ENCODE results near the gene CD207. TPM values are rescaled to one million over a fixed set of nuclear protein-coding genes. Genes with fewer than 3 reads are reported as not detected.
"Not testable (repeated sequence)": the region's sequence is repeated elsewhere in the genome, so short reads cannot be mapped to it uniquely, and the experiment has no call there.

CD207 gene
- total RNA-seq, 2 donors from 2014 or later, result 0.23 TPM; not detected in 1

DNA sequence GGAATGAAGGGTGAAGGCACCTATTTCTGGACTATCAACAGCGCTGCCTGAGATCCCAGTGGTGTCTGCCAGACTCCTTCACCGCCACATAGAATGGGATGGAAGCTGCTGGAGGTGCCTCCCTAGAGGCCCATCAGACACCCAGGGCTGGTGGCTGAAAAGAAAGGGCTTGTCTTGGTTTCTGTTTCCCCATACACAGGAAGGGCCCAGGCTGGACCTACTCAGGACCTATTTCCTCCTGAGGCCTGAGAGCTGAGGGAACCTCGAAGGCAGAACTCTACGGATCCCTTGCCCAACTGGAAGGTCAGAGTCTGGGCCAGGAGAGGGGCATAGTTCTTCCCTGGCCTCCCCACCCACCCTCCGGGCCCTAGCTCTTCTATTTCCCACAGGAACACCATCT, 12.4 kb downstream of the CD207 start:
- Mint-ChIP-seq H3K4me1 (peaks cover 6% of the 10 kb centered on the region), H3K36me3 (ENCODE audit: low read depth) (peaks cover 3% of the 10 kb centered on the region), H3K27ac (no peak overlapping the region), H3K4me3 (no peak overlapping the region), H3K27me3 (peaks cover 41% of the 10 kb centered on the region)
- no peaks in the 10 kb centered on the region for H3K9me3 ChIP-seq (ENCODE audit: control insufficient read depth, low read length, poor library complexity, severe bottlenecking)
- DNase-seq (no peak), ATAC-seq (no peak)

DNA sequence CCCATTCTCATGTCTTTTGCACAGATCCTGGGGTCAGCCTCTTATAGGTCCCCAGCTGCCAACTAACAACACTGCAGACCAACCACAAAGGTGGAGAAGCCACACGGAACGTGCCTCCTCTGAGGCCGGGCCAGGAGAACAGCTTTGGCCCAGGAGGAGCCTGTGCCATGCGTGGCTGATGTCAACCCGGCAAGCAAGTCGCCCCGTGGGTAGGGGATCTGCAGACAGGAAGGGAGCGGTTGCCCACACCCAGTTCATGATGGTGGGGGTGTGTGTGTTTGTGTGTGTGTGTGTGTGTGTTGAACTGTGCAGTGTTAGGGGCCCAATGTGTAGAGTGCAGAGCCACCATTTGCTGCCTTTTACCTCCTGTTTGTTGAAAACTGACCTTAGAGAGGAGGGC, 12.8 kb downstream of the CD207 start:
- no peak overlapping the region for H3K27ac Mint-ChIP-seq
- H3K27me3 Mint-ChIP-seq, result peaks cover 45% of the 10 kb centered on the region
- H3K4me3 Mint-ChIP-seq, result no peak overlapping the region
- ATAC-seq, result no peak
- DNase-seq, result no peak
- H3K36me3 Mint-ChIP-seq (ENCODE audit: low read depth), result peaks cover 3% of the 10 kb centered on the region
- peaks cover 6% of the 10 kb centered on the region for H3K4me1 Mint-ChIP-seq
- no peaks in the 10 kb centered on the region for H3K9me3 ChIP-seq (ENCODE audit: control insufficient read depth, low read length, poor library complexity, severe bottlenecking)

DNA sequence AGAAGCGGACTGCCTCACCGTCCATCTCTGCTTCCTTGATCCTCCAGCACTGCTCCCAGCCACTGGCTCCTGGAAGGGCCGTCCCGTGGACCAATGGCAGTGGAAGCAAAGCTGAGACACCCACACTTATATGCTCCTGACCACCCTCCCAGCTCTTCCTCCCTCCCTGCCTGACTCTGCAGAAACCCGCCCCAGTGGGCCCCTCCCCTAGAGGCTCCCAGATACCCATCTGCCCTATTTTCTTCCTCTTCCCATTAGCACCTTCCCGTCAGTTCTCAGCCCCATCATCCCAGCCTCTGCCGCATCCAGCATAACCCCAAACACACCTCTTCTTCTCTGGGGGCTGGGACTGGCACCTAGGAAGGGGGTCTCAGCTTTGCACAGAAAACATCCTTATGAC, 15.1 kb downstream of the CD207 start, which contains the start of gene CLEC4F:
CLEC4F (minus strand) TSS at position 101 of the 400 bp plus-strand sequence; CDS start at position 25, 76 bp downstream.
- Mint-ChIP-seq H3K27ac (no peak within 1 kb of the TSS), H3K4me1 (peaks cover 2% of the 10 kb centered on the region), H3K36me3 (ENCODE audit: low read depth) (no peaks in the 10 kb centered on the region), H3K4me3 (no peak within 1 kb of the TSS), H3K27me3 (peaks cover 60% of the 10 kb centered on the region)
- no peak for DNase-seq
- no peak for ATAC-seq
- H3K9me3 ChIP-seq (ENCODE audit: control insufficient read depth, low read length, poor library complexity, severe bottlenecking), result no peaks in the 10 kb centered on the region

DNA sequence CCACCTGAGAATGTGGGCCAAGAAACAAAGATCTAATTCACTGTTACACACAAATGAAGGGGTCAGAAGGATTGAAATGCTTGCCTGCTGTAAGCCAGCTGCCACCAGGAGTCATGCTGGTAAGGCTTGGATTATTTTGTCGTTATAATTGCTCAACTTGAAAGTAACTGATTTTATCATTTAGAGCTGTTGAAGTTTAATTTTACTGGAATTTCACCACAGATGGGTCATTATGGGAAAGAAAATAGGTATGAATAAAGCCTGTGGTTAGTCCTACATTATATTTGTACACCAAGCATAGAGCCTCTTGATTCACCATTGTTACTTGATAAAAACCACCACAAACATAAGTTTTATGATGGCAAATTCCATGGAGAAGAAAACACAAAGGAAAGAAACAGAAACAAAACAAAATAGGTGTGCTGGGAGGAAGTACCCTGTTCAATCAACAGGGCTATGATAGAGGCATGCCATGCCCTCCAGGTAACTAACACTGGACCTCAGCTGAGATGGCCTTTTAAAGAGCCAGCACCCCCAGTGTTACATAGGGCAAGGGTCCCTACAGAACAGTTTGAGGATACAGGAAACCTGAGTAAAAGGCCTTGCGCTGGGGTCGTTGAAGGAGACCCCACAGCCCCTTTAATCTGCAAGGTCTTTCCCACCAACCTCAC, 18.2 kb downstream of the CD207 start:
- Mint-ChIP-seq H3K27ac (no peak overlapping the region), H3K4me3 (no peak overlapping the region), H3K36me3 (ENCODE audit: low read depth) (no peaks in the 10 kb centered on the region), H3K27me3 (peaks cover 70% of the 10 kb centered on the region), H3K4me1 (peaks cover 2% of the 10 kb centered on the region)
- no peak for ATAC-seq
- DNase-seq, result no peak
- H3K9me3 ChIP-seq (ENCODE audit: control insufficient read depth, low read length, poor library complexity, severe bottlenecking), result no peaks in the 10 kb centered on the region

DNA sequence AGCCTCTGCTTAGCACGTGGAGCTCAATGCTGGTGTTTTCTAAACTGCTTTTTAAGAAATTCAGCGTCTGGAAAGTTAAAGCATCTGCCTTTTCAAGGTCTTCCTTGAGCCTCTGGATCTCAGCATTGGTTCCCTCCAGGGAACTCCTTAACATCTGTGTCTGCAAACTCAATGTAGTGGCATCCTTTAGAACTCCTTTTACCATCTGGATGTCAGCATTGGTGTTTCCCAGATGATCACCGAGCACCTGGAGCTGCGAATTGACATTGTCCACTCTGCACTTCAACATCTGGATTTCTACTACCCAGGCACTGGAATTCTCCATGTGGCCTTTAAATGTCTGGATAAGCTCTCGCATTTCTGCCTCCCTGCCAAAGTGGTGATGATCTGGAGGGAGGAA, 18.9 kb downstream of the CD207 start:
- no peaks in the 10 kb centered on the region for H3K9me3 ChIP-seq (ENCODE audit: control insufficient read depth, low read length, poor library complexity, severe bottlenecking)
- Mint-ChIP-seq H3K4me3 (no peak overlapping the region), H3K27ac (no peak overlapping the region), H3K27me3 (peaks cover 70% of the 10 kb centered on the region), H3K4me1 (peaks cover 2% of the 10 kb centered on the region), H3K36me3 (ENCODE audit: low read depth) (no peaks in the 10 kb centered on the region)
- ATAC-seq, result no peak
- DNase-seq, result no peak

DNA sequence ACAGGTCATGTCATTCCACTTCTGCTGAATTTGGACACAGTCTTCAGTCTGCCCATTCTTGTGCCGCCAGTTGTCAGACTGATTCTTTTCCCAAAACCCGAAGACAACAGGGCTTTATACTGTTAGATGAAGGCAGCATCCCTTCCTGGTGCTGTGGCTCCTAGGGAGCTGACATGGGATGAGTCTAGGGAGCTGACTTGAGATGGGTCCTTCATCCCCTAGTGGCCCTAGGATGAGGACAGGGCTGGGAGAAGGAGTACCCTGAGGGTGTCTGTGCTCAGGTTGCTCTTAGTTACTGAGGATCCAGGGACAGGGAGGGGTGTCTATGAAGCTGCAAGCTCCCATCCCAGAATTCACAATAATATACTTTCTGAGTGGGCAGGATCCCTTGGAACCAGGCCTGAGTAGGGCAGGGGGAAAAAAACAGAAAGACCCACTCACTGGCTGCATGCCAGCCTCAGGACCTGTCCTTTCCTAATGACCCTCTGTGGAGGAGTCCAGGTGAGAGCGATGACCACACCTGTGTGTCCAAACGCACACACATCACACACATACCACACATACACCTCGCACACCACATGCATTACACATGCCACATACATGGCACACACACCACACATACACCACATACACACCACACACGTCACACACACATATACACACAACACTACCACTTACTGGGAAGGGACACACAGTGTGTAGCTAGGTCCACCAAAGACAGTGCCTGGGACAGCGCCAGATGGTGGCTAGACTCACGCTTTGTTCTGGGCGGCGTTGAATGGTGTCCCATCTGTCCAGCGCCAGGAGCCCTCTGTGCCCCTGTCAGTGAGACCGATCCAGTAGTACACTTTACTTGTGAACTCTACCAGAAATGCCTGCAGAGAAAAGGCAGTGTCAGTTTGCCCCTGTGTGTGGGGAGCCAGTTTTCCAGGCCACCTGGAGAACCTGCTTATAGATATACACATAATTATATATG, 26.3 kb downstream of the CD207 start:
- Mint-ChIP-seq H3K4me1 (peaks cover 2% of the 10 kb centered on the region), H3K36me3 (ENCODE audit: low read depth) (no peaks in the 10 kb centered on the region), H3K4me3 (no peak overlapping the region), H3K27me3 (peaks cover 27% of the 10 kb centered on the region), H3K27ac (no peak overlapping the region)
- DNase-seq (no peak), ATAC-seq (no peak)
- H3K9me3 ChIP-seq (ENCODE audit: control insufficient read depth, low read length, poor library complexity, severe bottlenecking), result no peaks in the 10 kb centered on the region

DNA sequence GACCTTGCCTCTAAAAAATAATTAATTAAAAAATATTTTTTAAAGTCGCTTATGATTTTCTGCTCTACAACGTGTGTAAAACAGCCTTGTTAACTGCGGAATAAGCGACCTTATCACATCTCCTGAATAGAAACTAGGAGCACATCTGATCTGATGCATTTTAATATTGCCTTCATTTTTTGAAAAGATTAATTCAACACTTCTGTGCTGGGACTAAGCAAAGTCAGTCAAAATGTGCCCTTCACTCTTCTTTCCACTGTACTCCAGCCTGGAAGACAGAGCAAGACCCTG, 27.8 kb downstream of the CD207 start:
- ATAC-seq, result no peak
- no peak overlapping the region for H3K27ac Mint-ChIP-seq
- H3K4me1 Mint-ChIP-seq, result peaks cover 2% of the 10 kb centered on the region
- no peaks in the 10 kb centered on the region for H3K9me3 ChIP-seq (ENCODE audit: control insufficient read depth, low read length, poor library complexity, severe bottlenecking)
- DNase-seq, result no peak
- H3K27me3 Mint-ChIP-seq, result peaks cover 24% of the 10 kb centered on the region
- no peak overlapping the region for H3K4me3 Mint-ChIP-seq
- H3K36me3 Mint-ChIP-seq (ENCODE audit: low read depth), result no peaks in the 10 kb centered on the region

DNA sequence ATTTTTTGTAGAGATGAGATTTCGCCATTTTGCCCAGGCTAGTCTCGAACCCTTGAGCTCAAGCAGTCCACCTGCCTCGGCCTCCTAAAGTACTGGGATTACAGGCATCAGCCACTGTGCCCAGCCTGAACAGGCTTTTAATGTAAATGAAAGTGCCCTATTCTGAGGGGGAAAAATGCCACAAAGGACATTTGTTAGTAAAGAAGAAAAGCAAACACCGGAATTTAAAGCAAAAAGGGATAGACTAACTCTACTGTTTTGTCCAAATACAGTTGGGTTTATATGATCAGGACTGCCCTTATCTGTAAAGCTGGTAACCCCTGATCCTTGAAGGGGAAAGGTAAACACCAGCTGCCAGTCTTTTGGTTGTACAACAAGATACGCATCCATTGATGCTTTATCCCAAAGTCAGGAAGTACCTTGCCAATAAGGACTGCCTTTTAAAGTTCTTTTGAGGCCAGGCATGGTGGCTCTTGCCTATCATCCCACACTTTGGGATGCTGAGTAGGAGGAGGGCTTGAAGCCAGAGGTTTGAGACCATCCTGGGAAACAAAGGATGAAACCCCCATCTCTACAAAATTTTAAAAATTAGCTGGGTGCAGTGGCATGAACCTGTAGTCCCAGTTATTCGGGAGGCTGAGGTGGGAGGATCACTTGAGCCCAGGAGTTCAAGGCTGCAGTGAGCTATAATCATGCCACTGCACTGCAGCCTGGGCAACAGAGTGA, 28.4 kb downstream of the CD207 start:
- ATAC-seq, result no peak
- no peak for DNase-seq
- Mint-ChIP-seq H3K27me3 (peaks cover 25% of the 10 kb centered on the region), H3K27ac (no peak overlapping the region), H3K36me3 (ENCODE audit: low read depth) (no peaks in the 10 kb centered on the region), H3K4me3 (no peak overlapping the region), H3K4me1 (peaks cover 2% of the 10 kb centered on the region)
- no peaks in the 10 kb centered on the region for H3K9me3 ChIP-seq (ENCODE audit: control insufficient read depth, low read length, poor library complexity, severe bottlenecking)

DNA sequence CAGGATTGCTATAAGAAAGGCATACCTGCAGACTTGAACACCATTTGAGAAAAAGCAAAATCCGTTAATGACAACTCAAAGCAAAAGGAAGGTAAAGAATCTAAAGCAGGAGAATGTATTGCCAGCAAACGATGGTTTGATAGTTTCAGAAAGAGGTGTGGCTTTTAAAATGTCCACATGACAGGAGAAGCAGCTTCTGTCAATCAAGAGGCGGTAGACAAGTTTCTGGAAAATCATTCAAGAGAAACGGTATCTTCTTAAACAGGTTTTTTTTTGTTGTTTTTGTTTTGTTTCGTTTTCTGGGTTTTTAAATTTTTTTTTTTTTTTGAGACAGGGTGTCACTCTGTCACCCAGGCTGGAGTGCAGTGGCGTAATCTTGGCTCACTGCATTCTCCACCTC, 29.0 kb downstream of the CD207 start:
- Mint-ChIP-seq H3K36me3 (ENCODE audit: low read depth) (no peaks in the 10 kb centered on the region), H3K4me1 (peaks cover 2% of the 10 kb centered on the region), H3K4me3 (no peak overlapping the region), H3K27me3 (peaks cover 26% of the 10 kb centered on the region), H3K27ac (no peak overlapping the region)
- H3K9me3 ChIP-seq (ENCODE audit: control insufficient read depth, low read length, poor library complexity, severe bottlenecking), result no peaks in the 10 kb centered on the region
- DNase-seq, result no peak
- no peak for ATAC-seq

DNA sequence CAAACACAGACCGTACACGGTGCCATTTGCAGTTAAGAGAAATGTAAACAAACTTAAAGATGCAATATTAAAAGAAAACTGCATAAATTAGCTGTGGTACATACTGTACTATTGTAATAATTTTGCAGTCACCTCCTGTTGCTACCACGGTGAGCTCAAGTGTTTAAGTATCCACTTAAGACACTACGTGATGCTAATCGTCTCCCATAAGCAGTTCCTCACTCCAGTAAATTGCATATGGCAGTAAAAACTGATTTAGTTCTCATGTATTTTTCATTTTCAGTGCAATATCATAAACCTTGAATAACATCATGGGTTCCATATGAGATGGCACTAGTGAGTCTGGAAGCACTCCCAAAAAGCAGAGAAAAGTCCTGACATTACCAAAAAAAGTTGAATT, 29.6 kb downstream of the CD207 start:
- no peaks in the 10 kb centered on the region for H3K9me3 ChIP-seq (ENCODE audit: control insufficient read depth, low read length, poor library complexity, severe bottlenecking)
- DNase-seq (no peak), ATAC-seq (no peak)
- Mint-ChIP-seq H3K4me1 (peaks cover 2% of the 10 kb centered on the region), H3K27me3 (peaks cover 32% of the 10 kb centered on the region), H3K4me3 (no peak overlapping the region), H3K36me3 (ENCODE audit: low read depth) (no peaks in the 10 kb centered on the region), H3K27ac (no peak overlapping the region)

DNA sequence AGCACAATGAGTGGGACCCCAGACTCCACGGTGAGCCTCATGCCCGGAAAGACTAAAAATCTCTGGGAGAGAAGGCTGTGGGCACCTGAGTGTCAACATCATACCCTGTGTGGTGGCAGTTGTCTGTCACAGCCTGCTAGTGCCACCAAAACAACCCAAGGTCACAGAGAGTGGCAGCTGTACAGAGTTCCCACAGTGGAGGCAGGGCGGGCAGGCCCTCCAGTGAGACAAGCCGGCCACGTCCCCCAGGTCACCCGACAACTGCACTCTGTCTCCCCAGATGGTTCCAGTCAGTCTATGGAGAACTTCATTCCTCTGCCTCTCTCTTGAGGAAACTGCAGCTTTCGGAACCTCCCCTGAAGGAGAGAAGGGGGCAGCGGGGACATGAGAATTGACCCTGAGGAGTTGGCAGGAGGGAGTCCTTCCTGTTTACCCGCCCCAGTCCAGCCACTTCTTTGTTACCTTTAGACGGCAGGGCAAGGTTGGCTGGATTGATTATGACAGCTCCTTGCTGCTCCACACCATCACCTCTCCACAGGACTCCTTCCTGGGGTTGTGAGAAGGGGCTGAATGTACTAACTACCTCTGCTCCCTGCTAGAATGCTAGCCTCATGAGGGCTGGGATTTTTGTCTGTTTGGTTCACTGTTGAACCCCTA, 33.9 kb downstream of the CD207 start:
- no peak for DNase-seq
- Mint-ChIP-seq H3K4me3 (no peak overlapping the region), H3K27me3 (peaks cover 38% of the 10 kb centered on the region), H3K27ac (no peak overlapping the region), H3K36me3 (ENCODE audit: low read depth) (no peaks in the 10 kb centered on the region), H3K4me1 (no peaks in the 10 kb centered on the region)
- ATAC-seq, result no peak
- H3K9me3 ChIP-seq (ENCODE audit: control insufficient read depth, low read length, poor library complexity, severe bottlenecking), result no peaks in the 10 kb centered on the region

DNA sequence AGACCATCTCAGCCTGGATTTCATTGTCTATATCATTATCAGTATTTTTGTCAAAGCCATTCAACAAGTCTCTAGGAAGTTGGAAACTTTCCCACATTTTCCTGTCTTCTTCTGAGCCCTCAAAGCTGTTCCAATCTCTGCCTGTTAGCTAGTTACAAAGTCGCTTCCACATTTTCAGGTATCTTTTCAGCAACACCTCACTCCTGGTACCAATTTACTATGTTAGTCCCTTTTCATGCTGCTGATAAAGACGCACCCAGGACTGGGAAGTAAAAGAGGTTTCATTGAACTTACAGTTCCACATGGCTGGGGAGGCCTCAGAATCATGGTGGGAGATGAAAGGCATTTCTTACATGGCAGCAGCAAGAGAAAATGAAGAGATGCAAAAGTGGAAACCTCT, 35.9 kb downstream of the CD207 start:
- DNase-seq (no peak), ATAC-seq (no peak)
- Mint-ChIP-seq H3K27ac (no peak overlapping the region), H3K4me3 (no peak overlapping the region), H3K36me3 (ENCODE audit: low read depth) (no peaks in the 10 kb centered on the region), H3K27me3 (peaks cover 49% of the 10 kb centered on the region), H3K4me1 (no peaks in the 10 kb centered on the region)
- H3K9me3 ChIP-seq (ENCODE audit: control insufficient read depth, low read length, poor library complexity, severe bottlenecking), result no peaks in the 10 kb centered on the region

DNA sequence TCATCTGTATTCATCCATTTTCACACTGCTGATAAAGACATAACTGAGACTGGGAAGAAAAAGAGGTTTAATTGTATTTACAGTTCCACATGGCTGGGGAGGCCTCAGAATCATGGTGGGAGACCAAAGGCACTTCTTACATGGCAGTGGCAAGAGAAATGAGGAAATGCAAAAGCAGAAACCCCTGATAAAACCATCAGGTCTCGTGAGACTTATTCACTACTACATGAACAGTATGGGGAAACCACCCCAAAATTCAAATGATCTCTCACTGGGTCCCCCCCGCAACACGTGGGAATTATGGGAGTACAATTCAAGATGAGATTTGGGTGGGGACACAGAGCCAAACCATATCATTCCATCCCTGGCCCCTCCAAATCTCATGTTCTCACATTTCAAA, 37.6 kb downstream of the CD207 start:
- H3K4me3 Mint-ChIP-seq; ATAC-seq; DNase-seq; H3K27ac Mint-ChIP-seq; H3K4me1 Mint-ChIP-seq; H3K9me3 ChIP-seq (ENCODE audit: control insufficient read depth, low read length, poor library complexity, severe bottlenecking); H3K36me3 Mint-ChIP-seq (ENCODE audit: low read depth): not testable (repeated sequence)
- H3K27me3 Mint-ChIP-seq, result peaks cover 62% of the 10 kb centered on the region

Data from T-helper 17 cell (primary cell).